Thyroid gland (tissue), 4 donors: ENCODE measurements around the gene GAR1. TPM values are rescaled to one million over a fixed set of nuclear protein-coding genes. Genes with fewer than 3 reads are reported as not detected.

Source experiments
- DNase-seq, 2 donors: peaks; one replicate each; pipeline ENCODE4 v3.0.0-alpha.2; 2019
- H3K27ac ChIP-seq, 3 donors: fragments of 200-600 bp; sonication (generic); 1 replicate in 2 of 3; 2 replicates in 1 of 3; pipeline ENCODE4 v1.5.1; 2016 to 2019; ENCODE audit warnings: mild to moderate bottlenecking in 1 of 3, moderate library complexity in 1 of 3
- H3K27me3 ChIP-seq: fragments of 200-600 bp; sonication (generic); one replicate; pipeline ENCODE4 v1.5.1; 2019
- H3K36me3 ChIP-seq, 2 donors: fragments of 200-600 bp; sonication (generic); one replicate each; pipeline ENCODE4 v1.5.1; 2016 to 2019
- H3K4me1 ChIP-seq, 2 donors: fragments of 200-600 bp; sonication (generic); one replicate each; pipeline ENCODE4 v1.5.1; 2017 to 2019
- H3K4me3 ChIP-seq, 3 donors: fragments of 200-600 bp; sonication (generic); replicated peaks in 1 of 3; 1 replicate in 2 of 3; 2 replicates in 1 of 3; pipeline ENCODE4 v1.5.1; 2016; ENCODE audit warnings: mild to moderate bottlenecking in 1 of 3
- H3K9me3 ChIP-seq: fragments of 200-600 bp; sonication (generic); one replicate; pipeline ENCODE4 v1.5.1; 2017
- POLR2A ChIP-seq, 2 donors: fragments of 450-650 bp; IDR thresholded peaks; one replicate each; pipeline ENCODE4 v1.6.1; 2017; ENCODE audit warnings: antibody characterized with exemption in 2 of 2, mild to moderate bottlenecking in 2 of 2, moderate library complexity in 1 of 2
- WGBS, 2 donors: methylation state at CpG; one replicate each; pipeline ENCODE4 v1.1.5; 2017; 5-methylcytosine and 5-hydroxymethylcytosine counted together
- intact Hi-C: fragments of 100-400 bp; cut with DNase I; formaldehyde crosslinking; loops from one replicate; pipeline ENCODE4 v1.15.1; 2023
- total RNA-seq, 4 donors: library from RNA; depleted of rRNA; stranded (reverse); fragments of >200 nt; gene quantifications; one replicate each; pipeline ENCODE4 v1.2.3, GENCODE V29; 2016
- TF ChIP-seq, protein P1 (sequence below), 6 experiments: fragments of 200-600 bp in 3 of 6; fragments of 450-650 bp in 3 of 6; sonication (generic) in 3 of 6; IDR thresholded peaks; one replicate each; pipeline ENCODE4 v1.5.1; 2016 to 2019; ENCODE audit warnings: antibody characterized with exemption in 6 of 6, mild to moderate bottlenecking in 2 of 6, inconsistent platforms in 1 of 6, moderate library complexity in 1 of 6

The GAR1 gene
- total RNA-seq, 4 donors from 2014 or later = 1.8 to 7.8 (median 5.1) TPM

GRCh38 chr4:109820563-109820962 lies 5.0 kb downstream of the GAR1 start:
- intact Hi-C loops = no loop called here
- TF ChIP-seq, protein P1, sequence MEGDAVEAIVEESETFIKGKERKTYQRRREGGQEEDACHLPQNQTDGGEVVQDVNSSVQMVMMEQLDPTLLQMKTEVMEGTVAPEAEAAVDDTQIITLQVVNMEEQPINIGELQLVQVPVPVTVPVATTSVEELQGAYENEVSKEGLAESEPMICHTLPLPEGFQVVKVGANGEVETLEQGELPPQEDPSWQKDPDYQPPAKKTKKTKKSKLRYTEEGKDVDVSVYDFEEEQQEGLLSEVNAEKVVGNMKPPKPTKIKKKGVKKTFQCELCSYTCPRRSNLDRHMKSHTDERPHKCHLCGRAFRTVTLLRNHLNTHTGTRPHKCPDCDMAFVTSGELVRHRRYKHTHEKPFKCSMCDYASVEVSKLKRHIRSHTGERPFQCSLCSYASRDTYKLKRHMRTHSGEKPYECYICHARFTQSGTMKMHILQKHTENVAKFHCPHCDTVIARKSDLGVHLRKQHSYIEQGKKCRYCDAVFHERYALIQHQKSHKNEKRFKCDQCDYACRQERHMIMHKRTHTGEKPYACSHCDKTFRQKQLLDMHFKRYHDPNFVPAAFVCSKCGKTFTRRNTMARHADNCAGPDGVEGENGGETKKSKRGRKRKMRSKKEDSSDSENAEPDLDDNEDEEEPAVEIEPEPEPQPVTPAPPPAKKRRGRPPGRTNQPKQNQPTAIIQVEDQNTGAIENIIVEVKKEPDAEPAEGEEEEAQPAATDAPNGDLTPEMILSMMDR (IDR thresholded peaks at IDR 0.05) = no peak
- no peak for TF ChIP-seq POLR2A (IDR thresholded peaks at IDR 0.05)
- Histone ChIP-seq H3K4me1 (peaks cover 6 to 14% of the 10 kb centered on the region in 2 donors), H3K4me3 (no peak overlapping the region), H3K27ac (no peak overlapping the region), H3K27me3 (no peaks in the 10 kb centered on the region), H3K9me3 (no peaks in the 10 kb centered on the region), H3K36me3 (peaks cover 6 to 20% of the 10 kb centered on the region in 2 donors)
- WGBS, 2 donors = 85 to 87% methylated on average over 2 of the region's 2 CpGs
- DNase-seq = no peak

GRCh38 chr4:109821185-109821584 lies 5.6 kb downstream of the GAR1 start:
- Histone ChIP-seq H3K4me3 (no peak overlapping the region), H3K4me1 (peaks cover 5 to 12% of the 10 kb centered on the region in 2 donors), H3K27ac (no peak overlapping the region), H3K9me3 (no peaks in the 10 kb centered on the region), H3K36me3 (peaks cover 6 to 20% of the 10 kb centered on the region in 2 donors), H3K27me3 (no peaks in the 10 kb centered on the region)
- no peak for DNase-seq
- TF ChIP-seq, protein P1 (IDR thresholded peaks at IDR 0.05) = no peak
- TF ChIP-seq POLR2A (IDR thresholded peaks at IDR 0.05) = no peak
- intact Hi-C loops = no loop called here
- 74 to 81% methylated on average over 2 of the region's 2 CpGs for WGBS, 2 donors

- H3K27me3 ChIP-seq = no peaks in the 10 kb centered on the region
- no peak overlapping the region for H3K27ac ChIP-seq
- H3K4me3 ChIP-seq = no peak overlapping the region
- no peaks in the 10 kb centered on the region for H3K4me1 ChIP-seq
- no peaks in the 10 kb centered on the region for H3K9me3 ChIP-seq
- peaks cover 0 to 20% of the 10 kb centered on the region in 2 donors for H3K36me3 ChIP-seq
- intact Hi-C loops = no loop called here
- TF ChIP-seq, protein P1 (IDR thresholded peaks at IDR 0.05) = peak in 4 of 6 experiments; percentile 7 to 54 (median 44)
- no peak for TF ChIP-seq POLR2A (IDR thresholded peaks at IDR 0.05)
- DNase-seq = no peak
These were observed 11.2 kb downstream of the GAR1 start for GRCh38 chr4:109826719-109827118.

- Histone ChIP-seq H3K27ac (no peak within 1 kb of the TSS), H3K27me3 (no peaks in the 10 kb centered on the region), H3K4me1 (no peaks in the 10 kb centered on the region), H3K36me3 (peaks cover 0 to 14% of the 10 kb centered on the region in 2 donors), H3K4me3 (no peak within 1 kb of the TSS), H3K9me3 (no peaks in the 10 kb centered on the region)
- DNase-seq = no peak
- WGBS, 2 donors = 94 to 99% methylated on average over 2 of the region's 2 CpGs
- intact Hi-C loops = no loop called here
- no peak for TF ChIP-seq POLR2A (IDR thresholded peaks at IDR 0.05)
- TF ChIP-seq, protein P1 (IDR thresholded peaks at IDR 0.05) = no peak
These were observed 12.1 kb downstream of the GAR1 start, which contains the start of gene RRH for GRCh38 chr4:109827672-109828071. Gene RRH, plus strand, starts transcription at chr4:109827972. Its CDS starts 56 bp downstream, at chr4:109828028.

GRCh38 chr4:109833756-109834155 lies 18.2 kb downstream of the GAR1 start:
- intact Hi-C loops = no loop called here
- no peaks in the 10 kb centered on the region for H3K27me3 ChIP-seq
- H3K4me3 ChIP-seq = no peak overlapping the region
- WGBS, 2 donors = 95 to 98% methylated on average over 4 of the region's 4 CpGs
- H3K27ac ChIP-seq = no peak overlapping the region
- H3K4me1 ChIP-seq = no peaks in the 10 kb centered on the region
- DNase-seq = no peak
- TF ChIP-seq POLR2A (IDR thresholded peaks at IDR 0.05) = no peak
- TF ChIP-seq, protein P1 (IDR thresholded peaks at IDR 0.05) = no peak
- H3K9me3 ChIP-seq = no peaks in the 10 kb centered on the region
- no peaks in the 10 kb centered on the region for H3K36me3 ChIP-seq
